ENCODE measurements around the gene PROB1. TPM values are rescaled to one million over a fixed set of nuclear protein-coding genes. Genes with fewer than 3 reads are reported as not detected.
"Not testable (repeated sequence)": the region's sequence is repeated elsewhere in the genome, so short reads cannot be mapped to it uniquely, and the experiment has no call there.

The PROB1 gene
- total RNA-seq, 1 experiment from 2014 or later = 1.9 TPM

- CTCF ChIA-PET = interaction anchor here (1.8 kb wide), 1 partner anchor 126 kb away, joined by 4 read pairs; no protein-coding TSS in a partner anchor
- intact Hi-C loops (cut with micrococcal nuclease; ENCODE audit: unreplicated experiment) = no loop called here
- no TSS peak for BruUV-seq (replicated peaks)
- no peaks in the 10 kb centered on the region for H3K27me3 Mint-ChIP-seq (ENCODE audit: unreplicated experiment)
- no peak for DNase-seq
- peaks cover 45% of the 10 kb centered on the region for H3K4me1 Mint-ChIP-seq (ENCODE audit: low read depth, unreplicated experiment)
- TF ChIP-seq CTCF (IDR thresholded peaks at IDR 0.05; ENCODE audit: unreplicated experiment) = no peak
- H3K4me3 Mint-ChIP-seq (ENCODE audit: low read depth, unreplicated experiment) = peak overlapping the region; percentile 28
- peaks cover 19% of the 10 kb centered on the region for H3K36me3 Mint-ChIP-seq (ENCODE audit: insufficient read depth, unreplicated experiment)
- no peaks in the 10 kb centered on the region for H3K9me3 Mint-ChIP-seq (ENCODE audit: low read depth, unreplicated experiment)
- H3K27ac Mint-ChIP-seq (ENCODE audit: unreplicated experiment) = no peak overlapping the region
These were observed 7.2 kb downstream of the PROB1 start for GRCh38 chr5:139387611-139388197.

GRCh38 chr5:139386956-139387355 is 7.9 kb downstream of the PROB1 start:
- BruUV-seq (replicated peaks); H3K4me3 Mint-ChIP-seq (ENCODE audit: low read depth, unreplicated experiment); CTCF ChIA-PET; H3K9me3 Mint-ChIP-seq (ENCODE audit: low read depth, unreplicated experiment); DNase-seq; H3K27ac Mint-ChIP-seq (ENCODE audit: unreplicated experiment); intact Hi-C loops (cut with micrococcal nuclease; ENCODE audit: unreplicated experiment); H3K27me3 Mint-ChIP-seq (ENCODE audit: unreplicated experiment): not testable (repeated sequence)
- Mint-ChIP-seq H3K36me3 (ENCODE audit: insufficient read depth, unreplicated experiment) (peaks cover 12% of the 10 kb centered on the region), H3K4me1 (ENCODE audit: low read depth, unreplicated experiment) (peaks cover 45% of the 10 kb centered on the region)

GRCh38 chr5:139386050-139386438 is 8.9 kb downstream of the PROB1 start:
- Mint-ChIP-seq H3K36me3 (ENCODE audit: insufficient read depth, unreplicated experiment) (peaks cover 6% of the 10 kb centered on the region), H3K9me3 (ENCODE audit: low read depth, unreplicated experiment) (no peaks in the 10 kb centered on the region), H3K4me1 (ENCODE audit: low read depth, unreplicated experiment) (peaks cover 35% of the 10 kb centered on the region), H3K4me3 (ENCODE audit: low read depth, unreplicated experiment) (no peak overlapping the region), H3K27me3 (ENCODE audit: unreplicated experiment) (no peaks in the 10 kb centered on the region), H3K27ac (ENCODE audit: unreplicated experiment) (no peak overlapping the region)
- intact Hi-C loops (cut with micrococcal nuclease; ENCODE audit: unreplicated experiment) = no loop called here
- no TSS peak for BruUV-seq (replicated peaks)
- DNase-seq = no peak
- TF ChIP-seq CTCF (IDR thresholded peaks at IDR 0.05; ENCODE audit: unreplicated experiment) = no peak
- CTCF ChIA-PET = interaction anchor here (0.7 kb wide), 1 partner anchor 278 kb away, joined by 3 read pairs; no protein-coding TSS in a partner anchor

- BruUV-seq (replicated peaks) = no TSS peak
These were observed 9.5 kb downstream of the PROB1 start for GRCh38 chr5:139385061-139386049.

More at GRCh38 chr5:139385061-139386049, 9.5 kb downstream of the PROB1 start:
- intact Hi-C loops (cut with micrococcal nuclease; ENCODE audit: unreplicated experiment) = no loop called here
- peak; percentile 32 for TF ChIP-seq CTCF (IDR thresholded peaks at IDR 0.05; ENCODE audit: unreplicated experiment)
- H3K36me3 Mint-ChIP-seq (ENCODE audit: insufficient read depth, unreplicated experiment) = peaks cover 6% of the 10 kb centered on the region
- DNase-seq = peak; percentile 53
- no peaks in the 10 kb centered on the region for H3K9me3 Mint-ChIP-seq (ENCODE audit: low read depth, unreplicated experiment)
- H3K27me3 Mint-ChIP-seq (ENCODE audit: unreplicated experiment) = no peaks in the 10 kb centered on the region
- peak overlapping the region; percentile 59 for H3K27ac Mint-ChIP-seq (ENCODE audit: unreplicated experiment)
- CTCF ChIA-PET = no interaction called here
- peak overlapping the region; percentile 33 for H3K4me3 Mint-ChIP-seq (ENCODE audit: low read depth, unreplicated experiment)
- peaks cover 29% of the 10 kb centered on the region for H3K4me1 Mint-ChIP-seq (ENCODE audit: low read depth, unreplicated experiment)
